NCI-H146 treated with DMSO at 0.1 percent for 48 hours (cell line): ENCODE data around the gene NRCAM.
"Not testable (repeated sequence)": the region's sequence is repeated elsewhere in the genome, so short reads cannot be mapped to it uniquely, and the experiment has no call there.

Experiments used
- DNase-seq: peaks from one replicate; lab custom pipeline; 2025; ENCODE audit not compliant: unreplicated experiment; lab: John Stamatoyannopoulos, UW

Gene NRCAM

DNA sequence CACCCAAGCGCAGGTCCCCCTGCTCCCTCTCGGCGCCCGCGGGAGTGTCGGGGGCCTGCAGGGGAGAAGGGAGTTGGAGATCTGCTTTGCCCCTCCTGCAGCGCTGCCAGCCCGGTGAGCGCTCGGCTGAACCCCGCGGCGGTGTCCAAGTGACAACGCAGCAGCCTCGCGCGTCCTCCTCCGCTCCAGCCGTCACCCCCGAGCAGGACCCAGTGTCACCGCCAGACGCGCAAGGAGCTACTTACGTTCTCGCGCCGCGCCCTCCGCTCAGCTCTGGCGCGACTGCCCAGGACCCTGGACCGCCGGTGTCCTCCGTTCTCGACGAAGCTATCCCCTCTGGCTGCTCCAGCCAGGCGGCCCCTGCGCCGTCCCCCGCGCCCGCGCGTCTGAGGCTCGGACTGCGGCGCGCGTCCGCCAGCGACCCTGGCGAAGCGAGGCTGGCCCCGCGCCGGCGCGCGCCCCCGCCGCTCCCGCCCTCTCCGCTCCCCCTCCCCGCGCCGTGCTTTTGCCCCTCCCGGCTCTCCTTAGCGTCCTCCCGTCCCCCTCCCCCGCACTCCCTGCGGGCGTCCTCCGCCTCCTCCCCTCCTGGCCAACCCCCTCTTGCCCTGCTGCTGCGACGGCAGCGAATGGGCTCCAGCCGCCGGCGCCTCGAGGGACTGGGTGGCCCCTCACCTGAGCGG lies at the start of gene NRCAM:
TSS of gene NRCAM (minus strand) at position 439 of the 680 bp plus-strand sequence. CDS start 216,372 bp downstream, outside the sequence.
- DNase-seq, result peak; percentile 91

DNA sequence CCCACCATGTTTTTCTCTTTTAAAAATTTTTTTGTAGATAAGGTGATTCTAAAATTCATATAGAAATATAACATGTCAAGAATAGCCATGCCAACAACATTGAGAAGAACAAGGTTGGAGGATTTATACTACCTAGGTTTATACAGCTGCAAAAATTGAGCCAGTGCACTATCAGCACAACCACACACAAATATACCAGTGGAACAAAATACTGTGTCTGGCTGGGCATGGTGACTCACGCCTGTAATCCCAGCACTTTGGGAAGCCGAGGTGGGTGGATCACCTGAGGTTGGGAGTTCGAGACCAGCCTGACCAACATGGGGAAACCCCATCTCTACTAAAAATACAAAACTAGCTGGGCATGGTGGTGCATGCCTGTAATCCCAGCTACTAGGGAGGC lies 48.3 kb upstream of the NRCAM start:
- DNase-seq, result not testable (repeated sequence)

DNA sequence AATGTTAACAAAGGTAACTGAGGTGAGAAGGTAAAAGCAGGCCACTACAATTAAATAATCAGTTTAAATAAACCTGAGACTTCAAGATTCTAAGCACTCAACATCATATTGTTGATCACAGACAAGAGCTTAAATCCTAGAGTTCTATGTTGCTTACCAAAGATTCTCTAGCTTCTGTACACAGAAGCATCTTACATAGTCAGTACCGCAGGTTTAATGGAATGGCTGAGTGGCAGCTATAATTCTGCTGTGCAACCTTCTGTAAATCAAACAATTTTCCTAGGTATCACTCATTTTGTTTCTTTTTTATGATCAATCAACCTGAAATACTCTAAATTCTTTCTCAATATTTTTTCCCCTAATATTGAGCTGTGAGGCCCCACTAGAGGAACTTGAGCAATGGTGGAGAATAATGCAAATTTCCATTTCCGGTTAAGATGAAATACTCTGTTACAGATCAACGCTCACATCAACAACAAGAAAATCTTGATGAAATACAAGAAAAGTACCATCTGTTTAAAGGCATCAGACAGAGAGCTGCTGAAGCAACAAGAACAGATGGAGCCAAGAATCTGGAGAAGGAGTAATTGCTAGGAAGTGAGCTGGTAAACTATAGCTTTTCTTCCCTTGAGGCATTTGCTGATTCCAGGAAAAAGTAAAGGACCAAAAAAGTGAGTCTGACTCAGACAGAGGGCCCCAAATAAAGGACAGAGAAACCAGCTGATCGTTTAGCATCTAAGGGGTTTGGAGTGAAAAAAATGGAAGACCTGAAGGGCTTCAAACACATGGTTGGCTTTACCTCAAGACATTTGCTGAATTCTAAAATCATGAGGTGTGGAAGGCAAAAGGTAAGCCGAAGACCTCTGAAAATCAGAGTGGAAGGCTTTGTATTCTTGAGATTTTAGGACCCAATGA lies 47.1 kb upstream of the NRCAM start:
- no peak for DNase-seq

DNA sequence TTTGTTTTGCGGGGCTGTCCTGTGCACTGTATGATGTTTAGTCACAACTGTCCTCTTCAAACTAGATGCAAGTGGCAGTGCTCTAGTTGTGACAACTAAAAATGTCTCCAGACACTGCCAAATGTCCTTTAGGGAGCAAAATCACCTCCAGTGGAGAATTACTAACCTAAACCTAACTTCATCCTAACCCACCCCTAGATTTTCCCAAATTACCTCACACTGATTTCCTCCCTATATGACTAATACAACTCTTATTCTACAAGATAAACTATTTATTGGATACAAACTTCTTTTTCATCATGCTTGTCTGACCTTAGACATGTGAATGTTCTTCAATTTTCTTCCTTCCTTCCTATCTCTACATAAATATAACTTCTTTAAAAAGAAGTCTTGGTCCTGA lies 43.3 kb upstream of the NRCAM start:
- DNase-seq, result no peak

DNA sequence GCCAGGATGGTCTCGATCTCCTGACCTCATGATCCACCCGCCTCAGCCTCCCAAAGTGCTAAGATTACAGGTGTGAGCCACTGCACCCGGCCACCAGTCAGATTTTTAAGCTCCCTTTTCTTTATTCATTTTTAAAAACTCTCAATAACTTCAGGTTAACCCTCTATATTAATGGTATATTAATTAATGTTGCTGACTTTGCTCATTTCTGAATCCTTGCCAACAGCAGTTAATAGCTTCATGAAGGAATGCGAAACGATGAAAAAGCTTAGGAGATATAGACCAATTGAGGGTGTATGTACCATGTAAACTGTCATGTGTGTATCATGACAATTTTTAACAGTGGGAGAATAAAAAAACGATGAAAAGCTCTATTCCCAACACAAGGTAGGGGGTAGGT lies 42.2 kb upstream of the NRCAM start:
- no peak for DNase-seq

DNA sequence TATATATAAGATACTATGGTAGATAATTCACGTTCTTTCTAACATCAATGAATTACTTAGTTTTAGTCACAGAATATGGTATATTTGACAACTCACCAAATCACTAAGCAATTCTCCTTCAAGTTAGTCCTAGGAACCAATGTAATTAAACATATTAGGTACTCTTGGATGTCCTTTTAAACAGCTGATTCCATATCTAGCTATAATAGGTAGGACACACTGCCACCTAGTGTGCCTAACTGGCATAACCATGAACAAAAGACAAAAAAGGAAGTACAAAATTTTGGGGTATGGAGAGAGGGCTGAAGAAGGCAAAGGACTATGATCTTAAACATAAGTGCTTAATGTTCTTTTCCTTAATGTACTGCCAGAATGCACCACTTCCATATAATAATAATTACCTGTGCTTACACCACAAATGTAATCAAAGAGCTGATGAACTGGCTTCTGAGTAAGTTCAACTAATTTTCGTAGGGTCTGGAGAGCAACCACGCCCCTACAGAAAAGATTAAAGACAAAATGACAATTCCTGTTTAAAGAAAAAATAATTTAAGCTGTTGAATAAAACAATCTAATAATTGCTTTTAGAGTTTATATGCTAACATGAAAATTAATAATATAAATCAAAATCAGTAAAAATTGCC lies 41.0 kb upstream of the NRCAM start:
- DNase-seq, result peak; percentile 38

DNA sequence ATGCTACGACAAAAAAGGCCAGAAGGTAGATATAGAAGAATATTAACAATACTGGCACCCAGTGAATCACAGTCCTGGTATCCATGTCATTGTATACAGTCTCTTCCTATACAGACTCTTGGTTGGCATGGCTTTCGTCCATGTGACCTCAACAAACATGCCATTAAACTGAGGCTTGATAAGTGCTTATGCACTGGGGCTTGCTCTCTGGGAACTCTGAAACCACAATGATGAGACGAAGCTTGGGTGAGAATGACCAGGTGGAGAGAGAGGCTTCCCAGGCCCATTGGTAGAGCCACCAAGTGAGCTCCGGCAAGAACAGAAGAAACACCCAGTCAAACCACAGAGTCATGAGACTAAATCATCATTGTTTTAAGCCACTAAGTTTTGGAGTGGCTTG lies 36.5 kb upstream of the NRCAM start:
- no peak for DNase-seq

DNA sequence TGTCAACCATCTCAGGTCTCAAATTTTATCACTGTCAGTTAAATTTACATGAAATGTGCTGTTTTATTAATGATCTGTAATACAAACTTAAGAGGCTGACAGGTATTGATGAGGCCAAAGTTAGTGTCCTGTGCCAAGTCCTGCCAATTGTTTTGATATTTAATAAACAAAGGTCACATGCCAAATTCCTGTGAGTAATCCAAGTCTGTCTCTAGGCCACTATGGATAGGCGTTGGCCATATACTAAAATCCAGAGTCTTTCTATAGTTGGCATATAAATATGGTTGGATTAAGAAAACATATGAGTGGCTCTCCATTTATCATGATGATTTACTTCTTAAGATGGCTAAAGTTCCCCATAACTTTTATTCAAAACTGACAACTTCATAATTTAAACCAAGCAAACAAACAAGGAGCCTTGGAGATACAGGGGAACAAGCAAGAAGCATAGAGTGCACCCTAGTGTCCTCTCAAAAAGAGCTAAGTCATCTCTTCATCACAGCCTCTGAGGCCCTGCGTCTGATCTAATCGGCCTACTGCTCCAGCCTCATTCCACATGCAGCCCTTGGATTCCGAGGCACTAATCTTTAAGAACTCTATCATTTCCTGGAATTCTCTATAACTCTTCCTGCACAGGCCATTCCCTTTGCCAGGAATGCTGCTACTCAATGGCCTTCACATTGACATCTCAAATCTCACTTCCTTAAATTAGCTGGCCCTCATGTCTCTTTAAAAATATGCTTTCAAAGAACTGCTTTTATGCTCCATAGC lies 32.7 kb upstream of the NRCAM start:
- no peak for DNase-seq

DNA sequence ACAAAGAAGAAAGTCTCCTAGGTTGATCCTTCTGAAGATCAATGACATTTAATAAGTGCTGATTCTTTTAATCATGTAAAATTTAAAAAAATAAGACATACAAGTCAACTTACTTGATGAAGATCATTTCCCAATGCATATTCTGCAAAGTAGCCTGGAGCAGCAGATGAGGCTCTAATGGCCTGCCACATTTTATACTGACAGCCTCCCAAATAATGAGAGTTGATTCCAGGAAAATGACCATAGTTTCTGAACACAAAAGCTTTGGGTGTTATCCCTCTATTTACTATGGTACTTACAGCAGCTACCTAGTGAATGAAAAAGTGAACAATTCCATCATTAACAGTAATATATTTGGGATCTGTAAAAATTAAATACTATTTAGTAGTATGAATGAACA lies 31.4 kb upstream of the NRCAM start:
- DNase-seq, result no peak

DNA sequence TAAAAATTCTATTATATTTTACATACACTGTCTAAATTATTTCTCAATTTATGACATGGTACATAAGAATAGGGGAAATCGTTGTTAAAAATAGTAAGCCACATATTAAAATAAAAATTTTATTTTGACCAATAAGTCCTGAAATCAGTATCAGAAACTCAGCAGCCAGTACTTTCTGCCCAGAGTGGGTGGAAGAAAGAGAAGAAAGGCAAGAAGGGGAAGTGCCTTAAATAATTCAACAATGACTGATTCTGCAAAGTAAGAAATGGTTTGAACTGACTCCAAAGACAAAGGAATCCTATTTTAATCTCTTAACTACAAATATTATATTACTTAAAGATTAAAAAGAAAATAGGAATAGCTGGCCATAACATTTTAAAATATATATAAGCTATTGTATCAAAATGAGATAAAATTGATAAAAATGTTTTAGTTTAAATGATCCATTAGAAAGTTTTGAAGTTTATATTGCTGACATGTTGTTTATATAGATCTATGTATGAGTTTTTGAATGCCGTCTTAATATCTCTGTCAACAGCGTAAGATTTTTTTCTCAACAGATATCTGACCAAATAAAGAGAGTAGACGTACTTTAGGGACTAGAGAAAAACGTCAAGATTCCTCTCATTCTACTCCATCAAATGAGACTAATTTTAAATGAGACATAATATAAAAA lies 30.2 kb upstream of the NRCAM start:
- DNase-seq, result no peak

DNA sequence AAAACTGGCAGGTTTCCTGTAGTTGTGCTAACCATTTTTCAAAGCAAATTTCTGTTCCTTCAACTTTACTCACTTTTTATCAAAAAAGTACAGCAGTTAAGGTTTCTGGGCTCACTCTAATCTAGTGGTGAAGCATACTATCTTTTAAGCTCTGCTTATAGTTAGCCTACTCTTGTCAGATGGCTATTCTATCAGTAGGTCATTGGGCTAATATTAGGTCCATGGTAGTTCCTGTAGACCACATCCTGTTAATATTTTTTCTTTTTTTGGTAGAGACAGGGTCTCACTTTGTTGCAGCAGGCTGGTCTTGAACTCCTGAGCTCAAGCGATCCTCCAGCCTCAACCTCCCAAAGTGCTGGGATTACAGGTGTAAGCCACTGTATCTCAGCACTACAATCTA lies 27.9 kb upstream of the NRCAM start:
- no peak for DNase-seq

DNA sequence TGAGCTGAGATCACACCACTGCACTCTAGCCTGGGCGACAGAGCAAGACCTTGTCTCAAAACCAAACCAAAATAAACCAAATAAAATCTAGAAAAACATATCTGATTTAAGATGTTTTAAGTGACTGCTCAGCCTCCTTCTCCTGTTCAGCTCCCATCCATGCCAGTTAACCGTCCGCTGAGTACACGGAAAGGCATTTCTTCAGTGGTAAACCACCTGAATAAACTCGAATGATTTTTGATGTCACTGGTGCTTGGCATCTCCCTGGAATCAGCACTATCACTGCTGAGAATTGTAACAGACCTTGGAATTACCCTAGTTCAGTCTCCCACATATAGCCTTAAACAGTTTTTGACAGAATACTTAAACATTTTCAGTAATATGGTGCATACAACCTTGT lies 24.1 kb upstream of the NRCAM start:
- DNase-seq, result no peak

DNA sequence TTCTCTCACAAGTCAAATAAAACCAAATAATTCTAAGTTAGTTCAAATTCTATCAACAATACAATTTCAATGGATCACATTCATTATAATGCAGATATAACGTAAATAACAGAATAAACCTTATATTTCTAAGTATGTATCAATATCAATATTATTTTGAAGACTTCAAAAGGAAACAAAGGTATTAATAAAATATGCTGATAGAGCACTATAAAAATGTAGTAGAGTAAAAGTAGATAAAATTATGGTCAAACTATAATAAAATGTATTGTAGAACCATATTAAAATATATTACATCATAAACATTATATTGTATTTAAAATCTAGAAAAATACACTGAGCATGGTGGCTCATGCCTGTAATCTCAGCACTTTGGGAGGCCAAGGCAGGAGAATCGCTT lies 23.5 kb upstream of the NRCAM start:
- no peak for DNase-seq

DNA sequence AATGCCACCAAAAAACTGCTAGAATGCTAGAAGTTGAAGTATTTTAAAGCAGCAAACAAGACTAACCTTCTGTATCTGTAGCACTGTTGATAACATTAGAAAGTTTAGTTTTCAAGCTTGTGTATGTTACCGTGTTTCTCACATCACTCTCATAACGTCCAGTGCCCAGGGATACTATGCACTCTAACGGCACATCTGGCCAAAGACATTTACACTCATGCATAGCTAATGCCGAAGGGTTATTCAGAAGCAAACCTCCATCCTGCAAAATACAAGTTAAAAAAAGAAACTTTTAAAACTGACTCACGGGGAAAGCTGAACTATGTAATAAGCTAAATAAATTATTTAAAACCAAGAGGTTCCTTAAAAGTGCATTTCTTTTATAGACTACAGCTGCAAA lies 22.9 kb upstream of the NRCAM start:
- no peak for DNase-seq

DNA sequence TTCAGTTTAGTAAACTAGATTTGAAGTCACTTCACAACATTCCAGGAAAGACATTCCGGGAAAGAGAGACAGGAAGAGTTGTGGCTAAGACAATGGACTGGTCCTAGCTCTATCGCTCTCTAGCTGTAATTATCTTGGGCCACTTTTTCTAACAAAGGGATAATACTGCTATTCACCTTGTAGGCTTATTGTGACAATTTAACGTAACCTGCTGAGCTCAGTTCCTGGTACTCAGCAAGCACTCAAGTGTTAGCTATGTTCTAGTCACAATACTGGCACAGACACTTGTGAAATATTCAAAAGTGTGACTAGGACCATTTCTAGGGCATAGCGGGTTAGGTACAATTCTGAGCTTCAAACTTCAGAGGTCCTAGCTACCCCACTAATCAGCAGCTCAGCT lies 12.0 kb upstream of the NRCAM start:
- no peak for DNase-seq

DNA sequence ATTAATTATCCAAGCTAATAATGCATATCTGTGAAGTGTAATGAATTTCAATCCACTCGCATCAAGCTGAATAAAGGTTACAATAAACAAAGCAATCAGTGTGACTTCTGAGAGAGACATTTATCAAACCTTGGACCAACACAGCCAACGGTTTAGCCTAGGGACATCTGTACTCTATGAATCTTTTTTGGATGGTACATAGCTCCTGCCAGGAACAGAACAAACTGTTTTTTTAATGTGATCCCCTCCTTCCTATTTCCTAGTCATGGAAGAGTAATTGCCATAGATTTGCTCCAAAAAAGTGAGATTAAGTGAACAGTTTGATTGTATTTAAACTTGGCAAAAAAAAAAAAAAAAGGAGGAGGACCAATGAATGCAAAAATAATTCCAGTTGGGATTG lies 11.2 kb upstream of the NRCAM start:
- no peak for DNase-seq

DNA sequence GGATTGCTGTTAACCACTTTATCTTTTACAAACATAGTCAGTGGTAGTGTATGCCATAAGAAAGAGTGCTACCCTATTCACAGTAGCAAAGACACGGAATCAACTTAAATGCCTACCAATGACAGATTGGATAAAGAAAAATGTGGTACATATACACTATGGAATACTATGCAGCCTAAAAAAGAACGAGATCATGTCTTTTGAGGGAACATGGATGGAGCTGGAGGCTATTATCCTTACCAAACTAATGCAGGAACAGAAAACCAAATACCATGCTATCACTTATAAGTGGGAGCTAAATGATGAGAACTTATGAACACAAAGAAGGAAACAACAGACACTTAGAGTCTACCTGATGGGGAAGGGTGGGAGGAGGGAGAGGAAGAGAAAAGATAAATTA lies 10.1 kb upstream of the NRCAM start:
- not testable (repeated sequence) for DNase-seq

DNA sequence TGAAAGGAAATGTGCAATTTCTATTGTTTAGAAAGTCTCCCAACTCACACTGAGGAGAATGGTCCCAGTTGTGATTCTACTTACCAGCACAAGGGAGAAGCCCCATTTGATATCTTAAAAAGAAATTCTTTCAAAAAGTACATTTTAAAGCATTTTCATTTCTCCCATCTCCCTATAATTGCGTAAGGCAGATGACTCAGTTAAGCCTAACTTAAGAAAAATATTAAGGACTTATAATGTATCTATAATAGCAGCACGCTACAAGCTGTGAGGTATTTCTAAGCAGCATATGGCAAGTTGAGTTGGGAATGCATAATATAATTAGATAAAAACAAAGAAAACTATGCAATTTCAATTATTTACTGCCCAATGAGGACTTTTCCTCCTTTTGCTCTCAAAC lies 8.5 kb upstream of the NRCAM start:
- no peak for DNase-seq

DNA sequence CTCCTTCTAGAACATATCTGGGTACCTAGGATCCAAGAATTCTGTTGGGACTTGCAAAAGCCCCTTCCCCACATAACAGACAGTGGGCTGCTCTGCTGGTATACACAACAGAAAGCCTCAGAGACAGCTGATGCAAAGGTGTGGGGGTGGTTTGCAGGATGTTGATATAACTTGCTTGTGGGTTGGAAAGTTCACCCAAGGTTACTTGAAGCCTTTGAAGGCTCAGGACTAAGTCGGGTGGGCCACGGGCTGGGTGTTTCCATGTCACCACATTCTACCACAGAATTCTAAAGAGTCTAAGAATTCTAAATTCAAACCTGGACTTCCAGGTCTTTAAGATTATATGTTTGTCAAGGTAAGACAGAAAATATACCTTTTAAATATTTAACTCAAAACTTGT lies 7.4 kb upstream of the NRCAM start:
- DNase-seq, result no peak

DNA sequence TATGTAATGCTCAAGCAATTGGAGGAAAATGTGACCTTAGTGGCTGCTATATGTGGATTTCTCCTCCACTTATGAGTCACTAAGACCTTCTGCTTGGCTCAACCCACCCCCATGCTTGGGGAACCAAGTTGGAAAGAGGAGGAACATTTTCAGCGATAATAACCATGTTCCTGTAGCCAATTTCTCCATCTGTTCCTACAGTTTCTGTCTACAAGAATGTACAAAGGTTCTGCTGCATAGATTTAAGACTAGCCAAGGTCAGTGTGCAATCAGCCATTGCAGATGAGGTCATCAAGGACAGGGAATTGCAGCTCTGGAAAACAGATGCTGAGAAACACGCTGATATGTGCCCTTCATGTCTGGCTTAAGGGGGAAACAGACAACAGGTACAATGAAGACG lies 5.6 kb upstream of the NRCAM start:
- DNase-seq, result no peak

DNA sequence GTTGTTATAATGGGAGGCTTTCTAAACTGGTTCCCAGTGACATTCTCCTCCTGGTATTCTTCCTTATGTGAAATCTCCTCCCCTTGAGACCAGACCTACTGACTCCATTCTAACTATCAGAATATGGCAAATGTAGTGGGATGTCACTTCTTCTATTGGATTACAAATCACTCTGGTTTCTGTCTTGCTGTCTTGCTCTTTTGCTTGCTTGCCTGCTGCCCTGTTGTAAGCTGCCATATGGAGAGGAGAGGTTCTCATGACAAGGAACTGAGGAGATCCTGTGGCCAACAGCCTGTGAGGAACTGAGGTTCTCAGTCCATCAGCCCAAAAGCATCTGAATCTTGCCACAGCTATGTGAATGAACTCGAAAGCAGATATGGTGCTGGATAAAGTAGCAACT lies 4.7 kb upstream of the NRCAM start:
- no peak for DNase-seq
